Measurements from ENCODE around the gene ZNF385B.
"Not testable (repeated sequence)": the region's sequence is repeated elsewhere in the genome, so short reads cannot be mapped to it uniquely, and the experiment has no call there.

ZNF385B gene

DNA sequence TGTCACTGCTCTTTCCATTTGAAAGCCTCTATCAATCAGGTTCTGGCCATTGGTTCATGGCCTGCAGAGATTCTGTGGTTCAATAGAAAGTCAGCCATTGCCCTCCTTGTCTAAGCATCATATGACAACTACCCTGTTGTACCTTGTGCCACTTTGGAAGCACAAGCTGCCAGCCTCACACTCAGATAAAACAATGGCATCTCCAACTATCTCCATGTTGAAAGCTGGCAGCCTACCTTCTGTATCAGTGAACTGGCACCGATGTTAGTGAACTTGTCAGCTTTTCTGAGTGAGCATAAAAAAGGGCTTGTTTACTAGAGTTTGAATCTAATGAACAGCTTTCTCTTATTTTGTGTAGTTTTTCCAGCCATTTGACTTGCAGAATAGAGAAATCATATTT is 393.5 kb downstream of the ZNF385B start:
- no peak for DNase-seq

DNA sequence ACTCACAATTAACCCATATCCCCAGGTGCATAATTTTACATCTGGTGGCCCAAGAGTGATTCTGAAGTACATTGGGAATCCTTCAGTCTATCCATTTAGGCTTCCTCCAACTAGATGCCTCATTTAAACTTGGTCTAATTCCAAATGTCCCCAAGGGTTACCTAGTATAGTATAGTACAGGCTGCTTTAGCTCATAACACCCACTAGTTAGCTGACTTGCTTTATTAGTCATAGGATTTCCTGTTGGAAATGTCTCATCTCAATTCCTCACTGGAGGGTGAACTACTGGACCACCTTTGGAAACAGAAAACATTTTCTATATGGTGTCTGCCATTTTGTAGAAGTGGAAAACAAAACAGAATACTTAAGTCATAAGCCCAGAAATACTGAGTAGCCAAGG is 394.3 kb downstream of the ZNF385B start:
- DNase-seq, result no peak

DNA sequence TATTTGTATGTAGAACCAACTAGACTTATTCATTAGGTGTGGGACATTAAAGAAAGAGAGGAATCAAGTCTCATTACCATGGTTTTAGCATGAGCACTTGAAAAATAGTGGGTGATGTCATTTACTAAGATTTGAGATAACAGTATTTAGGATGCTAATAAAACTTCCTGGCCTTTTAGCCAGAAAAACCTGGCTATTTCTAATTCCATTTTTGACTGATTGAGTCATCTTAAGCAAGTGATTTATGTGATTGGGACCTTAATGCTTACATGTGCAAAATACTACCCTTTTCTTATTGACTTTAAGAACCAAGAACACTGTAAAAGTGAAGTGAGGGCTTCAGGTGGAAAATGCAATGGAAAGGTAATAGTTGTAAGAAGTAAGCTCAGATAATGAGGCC is 400.0 kb downstream of the ZNF385B start:
- DNase-seq, result no peak

DNA sequence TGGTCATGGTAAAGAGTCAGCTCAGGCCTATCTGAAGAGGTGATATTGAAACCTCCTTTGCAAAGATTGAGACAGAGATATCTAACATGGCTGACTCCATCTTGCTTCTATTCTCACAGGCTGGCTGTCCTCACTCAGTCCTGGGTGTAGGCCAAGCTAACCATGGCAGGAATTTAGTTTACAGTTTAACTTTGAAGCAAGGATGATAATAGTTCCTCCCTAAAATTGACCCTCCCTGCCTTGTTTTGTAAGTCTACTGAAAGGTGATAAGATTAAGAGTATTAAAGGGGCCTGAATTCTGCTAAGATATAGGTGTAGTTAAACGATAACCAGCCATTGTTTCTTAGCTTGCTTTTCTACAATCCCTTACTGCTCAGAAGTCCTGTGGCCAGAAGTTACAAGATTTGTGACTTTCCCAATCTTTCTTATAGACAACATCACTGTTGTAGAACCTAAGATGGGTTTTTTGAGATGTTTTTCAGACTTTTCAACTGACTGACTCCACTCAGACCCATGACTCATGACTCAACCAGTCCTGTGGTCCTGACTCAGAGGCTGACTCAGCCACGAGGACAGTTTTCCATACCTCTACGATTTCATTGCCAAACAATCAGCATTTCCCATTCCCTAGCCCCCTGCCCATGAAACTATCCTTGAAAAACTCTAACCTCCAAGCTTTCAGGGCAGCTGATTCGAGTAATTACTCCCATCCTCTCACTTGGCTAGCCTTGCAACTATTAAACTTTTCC is 401.1 kb downstream of the ZNF385B start:
- no peak for DNase-seq

DNA sequence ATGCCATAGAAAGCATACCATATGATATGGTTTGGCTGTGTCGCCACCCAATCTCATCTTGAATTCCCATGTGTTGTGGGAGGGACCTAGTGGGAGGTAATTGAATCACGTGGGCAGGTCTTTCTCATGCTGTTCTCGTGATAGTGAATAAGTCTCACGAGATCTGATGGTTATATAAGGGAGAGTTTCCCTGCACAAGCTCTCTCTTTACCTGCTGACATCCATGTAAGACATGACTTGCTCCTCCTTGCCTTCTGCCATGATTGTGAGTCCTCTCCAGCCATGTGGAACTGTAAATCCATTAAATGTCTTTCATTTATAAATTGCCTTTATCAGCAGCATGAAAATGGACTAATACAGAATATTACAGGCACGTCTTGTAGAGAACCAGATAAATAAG is 403.3 kb downstream of the ZNF385B start:
- not testable (repeated sequence) for DNase-seq

DNA sequence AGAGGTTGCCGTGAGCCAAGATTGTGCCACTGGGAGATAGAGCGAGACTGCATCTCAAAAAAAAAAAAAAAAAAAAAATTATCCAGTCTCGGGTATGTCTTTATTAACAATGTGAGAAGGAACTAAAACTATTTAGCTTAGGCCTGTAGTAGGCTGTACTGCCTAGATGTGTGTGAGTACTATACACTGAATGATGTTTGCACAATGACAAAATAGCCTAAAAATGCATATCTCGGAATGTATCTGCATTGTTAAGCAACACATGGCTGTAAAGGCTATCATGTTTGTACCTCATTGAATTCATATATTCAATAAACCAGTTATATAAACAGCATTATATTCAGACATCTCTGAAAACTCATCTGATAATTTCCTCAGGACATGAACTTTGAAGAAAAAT is 405.6 kb downstream of the ZNF385B start:
- no peak for DNase-seq

DNA sequence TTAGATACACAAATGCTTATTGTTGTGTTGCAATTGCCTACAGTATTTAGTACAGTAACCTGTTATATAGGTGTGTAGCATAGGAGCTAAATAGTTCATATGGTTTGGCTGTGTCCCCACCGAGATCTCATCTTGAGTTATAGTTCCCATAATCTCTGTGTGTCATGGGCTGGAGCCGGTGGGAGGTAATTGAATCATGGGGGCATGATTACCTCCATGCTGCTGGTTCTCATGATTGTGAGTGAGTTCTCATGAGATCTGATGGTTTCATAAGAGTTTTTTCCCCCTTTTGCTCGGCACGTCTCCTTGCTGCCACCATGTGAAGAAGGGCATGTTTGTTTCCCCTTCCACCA is 406.3 kb downstream of the ZNF385B start:
- DNase-seq, result no peak

DNA sequence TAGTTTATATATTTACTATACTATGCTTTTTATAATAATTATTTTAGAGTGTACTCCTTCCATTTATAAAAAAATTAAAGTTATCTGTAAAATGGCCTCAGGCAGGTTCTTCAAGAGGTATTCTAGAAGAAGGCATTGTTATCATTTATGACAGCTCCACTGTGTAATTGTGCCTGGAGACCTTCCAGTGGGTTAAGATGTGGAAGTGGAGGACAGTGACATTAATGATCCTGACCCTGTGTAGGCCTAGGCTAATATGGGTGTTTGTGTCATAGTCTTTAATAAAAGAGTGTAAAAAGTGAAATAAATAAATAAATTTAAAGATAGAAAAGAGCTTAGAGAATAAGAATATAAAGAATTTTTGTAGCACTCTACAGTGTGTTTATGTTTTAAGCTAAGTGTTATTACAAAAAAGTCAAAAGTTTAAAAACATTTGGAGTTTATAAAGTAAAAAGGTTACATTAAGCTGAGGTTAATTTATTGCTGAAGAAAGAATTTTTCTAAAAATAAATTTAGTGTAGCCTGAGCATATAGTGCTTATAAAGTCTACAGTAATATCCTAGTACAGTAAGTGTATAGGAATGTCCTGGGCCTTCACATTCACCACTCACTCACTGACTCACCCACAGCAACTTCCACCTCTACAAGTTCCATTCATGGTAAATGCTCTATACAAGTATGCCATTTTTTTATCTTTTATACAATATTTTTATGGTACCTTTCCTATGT is 406.8 kb downstream of the ZNF385B start:
- no peak for DNase-seq

DNA sequence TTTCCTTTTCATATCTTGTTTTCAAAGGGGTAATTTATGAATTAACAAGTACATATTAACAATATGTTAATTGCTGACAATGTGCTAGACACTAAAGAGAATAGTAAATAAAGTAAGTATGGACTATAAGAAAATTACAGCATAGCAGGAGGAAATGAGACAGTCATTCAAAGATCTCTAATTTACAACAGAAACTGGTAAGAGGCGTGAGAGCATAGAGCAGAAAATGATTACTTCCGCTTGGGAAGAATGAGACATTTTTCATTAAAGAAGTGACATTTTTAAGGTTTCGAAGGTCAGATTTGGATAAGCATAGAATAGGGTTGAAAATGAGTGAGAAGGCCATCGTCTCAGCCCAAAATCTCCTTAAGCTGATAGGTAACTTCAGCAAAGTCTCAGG is 412.4 kb downstream of the ZNF385B start:
- DNase-seq, result no peak

DNA sequence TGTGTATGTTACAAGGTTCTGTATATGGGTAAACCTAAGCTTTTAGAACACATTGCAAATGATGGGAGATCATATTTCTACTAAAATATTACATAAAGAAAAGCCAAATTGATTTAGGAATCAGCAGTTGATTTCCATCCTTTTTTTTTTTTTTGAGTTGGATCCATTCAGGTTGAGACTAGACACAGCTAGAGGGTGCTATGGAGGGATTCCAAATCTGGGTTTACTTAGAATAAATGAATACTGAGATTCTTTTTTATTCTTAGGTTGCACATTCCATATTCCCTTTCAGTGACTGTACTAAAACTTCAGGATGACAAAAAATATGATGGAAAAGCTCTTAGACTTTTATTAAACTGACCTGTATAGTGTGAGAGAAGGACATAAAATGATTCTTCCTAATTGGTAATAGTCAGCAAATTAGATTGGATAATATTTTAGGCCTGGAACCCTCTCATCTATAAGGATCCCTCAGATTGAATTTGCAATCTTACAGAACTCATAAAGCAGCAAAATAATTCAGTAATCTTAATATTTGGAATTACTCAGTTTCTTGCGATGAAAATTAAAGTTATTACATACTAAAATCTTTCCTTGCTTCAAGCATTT is 413.5 kb downstream of the ZNF385B start:
- no peak for DNase-seq

DNA sequence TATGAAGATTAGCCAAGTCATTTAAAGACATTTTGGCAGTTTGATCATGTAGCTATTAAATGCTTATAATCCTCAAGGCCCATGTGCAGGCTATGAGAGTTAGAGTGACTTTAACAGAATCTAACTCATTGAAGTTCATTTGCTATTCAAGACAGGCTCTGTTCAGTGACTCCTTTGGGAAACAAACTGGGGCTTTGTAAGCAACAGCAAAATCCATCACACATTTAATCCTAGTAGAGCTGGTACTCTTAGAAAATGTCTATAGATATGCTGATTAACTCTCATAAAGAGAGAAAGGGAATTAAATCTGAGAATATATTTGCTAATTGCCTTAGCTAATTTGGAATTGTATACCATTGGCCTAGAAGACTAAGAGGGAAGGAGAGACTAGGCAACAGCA is 414.0 kb downstream of the ZNF385B start:
- DNase-seq, result no peak

DNA sequence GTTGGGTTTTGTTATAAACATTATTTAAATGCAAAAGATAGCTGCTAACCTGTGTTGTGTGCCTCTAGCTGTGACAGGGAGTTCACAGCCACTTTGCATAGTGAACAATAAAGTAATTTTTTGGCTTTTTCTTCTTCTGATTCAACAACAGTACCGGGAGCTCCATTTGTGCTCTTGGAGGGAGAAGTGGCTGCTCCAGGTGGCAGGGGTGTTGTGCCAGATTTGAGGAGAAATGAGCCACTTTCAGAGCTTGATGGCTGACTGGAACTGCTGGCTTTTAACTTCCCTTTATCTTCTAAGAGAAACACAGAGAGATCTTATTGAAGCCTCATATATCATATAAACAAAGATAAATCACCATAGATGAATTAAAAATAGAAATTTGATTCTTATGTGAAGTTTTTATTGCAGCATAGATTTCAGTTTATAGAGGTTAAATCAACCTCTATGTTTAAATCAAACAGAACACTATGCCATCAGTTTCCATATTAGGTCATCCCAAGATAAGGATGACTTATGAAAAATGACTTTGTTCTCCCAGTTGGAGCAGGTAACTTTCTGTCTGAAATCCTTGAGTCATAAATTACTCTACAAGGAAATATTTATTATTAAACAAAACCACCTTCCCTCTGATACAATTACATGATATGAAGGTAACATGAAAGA is 414.8 kb downstream of the ZNF385B start:
- no peak for DNase-seq

DNA sequence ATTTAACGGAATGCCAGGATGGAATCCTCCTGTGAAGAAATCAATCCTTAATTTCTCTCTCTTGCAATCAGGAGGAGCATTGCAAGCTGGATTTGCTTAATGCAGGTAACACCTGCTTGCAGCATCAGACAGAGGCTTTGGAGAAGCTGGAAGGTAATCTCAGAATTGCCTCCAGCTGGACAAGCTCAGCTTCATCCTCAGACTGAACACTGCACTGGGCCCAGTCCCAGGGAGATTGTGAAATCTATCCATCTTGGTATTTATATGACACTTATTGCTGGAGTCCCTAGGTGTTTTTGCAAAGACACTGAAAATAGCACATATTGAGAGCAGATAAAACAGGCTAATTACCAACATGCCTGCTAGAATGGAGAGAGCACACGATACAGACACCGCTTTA is 417.4 kb downstream of the ZNF385B start:
- no peak for DNase-seq

DNA sequence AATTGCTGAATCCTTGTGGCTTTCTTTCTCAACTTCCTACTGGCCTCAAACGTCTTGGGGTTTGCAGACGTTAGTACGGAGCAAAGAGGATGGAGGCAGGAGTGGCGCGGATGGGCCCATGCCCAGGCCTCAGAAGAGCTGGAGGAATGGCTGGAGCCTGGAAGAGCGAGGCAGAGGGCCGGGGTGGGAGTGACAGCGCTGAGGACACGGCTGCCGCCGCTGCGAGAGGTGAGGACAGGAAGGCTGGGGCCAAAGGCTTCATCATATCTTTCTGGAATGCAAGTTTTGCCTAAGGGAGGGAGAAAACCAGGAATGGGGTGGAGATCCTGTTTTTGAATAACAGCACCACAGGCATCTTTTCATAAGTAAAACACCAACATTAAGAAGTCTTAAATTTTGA is 418.2 kb downstream of the ZNF385B start:
- no peak for DNase-seq

DNA sequence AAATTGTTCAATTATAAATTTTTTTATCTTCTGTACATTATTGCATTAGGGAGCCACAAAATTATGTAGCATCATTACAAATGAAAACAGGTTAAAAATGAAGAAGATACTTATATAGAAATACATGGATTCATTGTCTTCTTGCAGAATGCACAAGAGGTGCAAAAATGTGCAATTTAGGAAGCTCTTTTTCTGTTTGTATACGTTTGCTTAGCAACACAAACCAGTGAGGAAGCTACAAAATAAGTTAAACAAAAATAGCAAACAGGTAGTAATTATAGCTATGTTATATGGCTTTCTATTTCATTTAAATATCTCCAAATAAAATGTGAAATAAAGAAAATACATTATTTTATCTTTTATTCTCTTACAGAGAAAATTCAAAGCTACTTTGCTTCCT is 419.2 kb downstream of the ZNF385B start:
- DNase-seq, result no peak

DNA sequence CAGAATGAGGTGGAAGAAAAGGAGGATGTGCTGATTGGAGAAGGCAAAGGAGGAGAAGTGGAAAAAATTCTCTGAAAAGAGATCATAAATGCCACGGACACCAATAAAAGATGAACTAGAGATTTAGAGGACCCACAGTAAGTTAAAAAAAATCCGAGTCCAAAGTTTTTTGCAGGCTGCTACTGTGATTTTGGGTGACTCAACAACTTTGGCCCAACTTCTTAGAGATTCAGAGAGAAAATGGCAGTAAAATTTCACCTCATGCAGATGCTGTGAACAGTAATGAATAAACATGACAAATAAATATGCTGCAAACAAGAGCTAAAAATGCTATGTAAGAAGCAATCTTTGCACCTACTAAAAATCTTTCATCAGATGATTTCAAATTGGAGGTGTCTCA is 419.9 kb downstream of the ZNF385B start:
- DNase-seq, result no peak

DNA sequence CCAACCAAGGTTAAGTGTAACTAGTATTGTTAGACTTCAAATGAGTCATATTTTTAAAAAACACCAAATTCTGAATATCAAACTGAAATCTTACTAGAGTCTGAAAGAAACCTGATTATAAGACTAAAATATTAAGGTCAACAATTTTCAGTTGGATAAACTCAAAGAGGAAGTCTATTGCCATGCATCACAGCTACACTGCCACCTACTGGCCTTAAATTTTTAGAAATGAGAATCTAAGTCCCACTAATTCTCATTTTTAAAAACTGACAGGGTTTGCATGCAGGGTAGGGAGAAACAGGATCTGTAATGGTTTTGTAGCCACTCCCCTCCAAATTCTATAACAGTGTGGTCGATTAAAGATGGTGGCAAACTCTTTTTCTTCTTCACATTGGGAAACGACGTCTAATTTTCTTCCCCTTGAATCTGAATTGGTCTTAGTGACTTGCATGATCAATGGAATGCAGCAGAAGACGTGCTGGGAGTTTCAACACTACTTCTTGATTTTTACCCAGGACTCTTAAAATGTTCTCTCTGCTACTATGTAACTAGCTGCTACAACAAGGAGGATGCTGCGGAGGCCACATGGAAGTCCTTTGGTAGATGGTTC is 420.7 kb downstream of the ZNF385B start:
- DNase-seq, result peak; percentile 56

DNA sequence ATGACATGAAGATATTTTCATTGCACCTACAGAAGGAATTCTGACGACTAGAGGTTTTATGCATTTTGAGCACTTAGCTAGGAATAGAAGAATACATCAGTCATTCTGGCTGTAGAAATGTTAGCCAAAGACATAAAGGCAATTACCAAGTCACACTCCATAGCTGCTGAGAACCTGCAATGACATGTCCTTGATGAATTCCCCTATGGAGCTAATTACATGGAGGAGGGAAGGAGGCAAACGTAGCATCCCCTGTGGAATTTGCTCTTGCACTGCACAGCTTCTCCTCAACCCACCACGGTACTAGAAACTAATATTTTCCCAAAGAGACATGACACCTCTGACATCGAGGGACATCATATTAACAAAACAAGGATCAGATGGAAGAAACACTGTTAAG is 422.8 kb downstream of the ZNF385B start:
- DNase-seq, result no peak

DNA sequence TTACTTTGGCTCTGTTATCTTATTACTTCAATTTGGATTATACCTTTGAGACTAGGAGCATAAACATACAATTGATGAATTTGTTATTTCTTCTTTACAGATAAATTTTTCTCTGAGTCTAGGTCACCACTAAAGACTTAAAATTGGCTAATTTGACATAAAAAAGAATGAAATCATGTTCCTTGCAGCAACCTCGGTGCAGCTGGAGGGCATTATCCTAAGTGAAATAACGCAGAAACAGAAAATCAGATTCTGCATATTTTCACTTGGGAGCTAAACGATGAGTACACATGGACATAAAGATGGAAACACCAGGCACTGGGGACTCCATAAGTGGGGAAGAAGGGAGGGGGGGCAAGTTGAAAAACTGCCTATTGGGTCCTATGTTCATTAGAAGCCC is 424.0 kb downstream of the ZNF385B start:
- DNase-seq, result no peak

DNA sequence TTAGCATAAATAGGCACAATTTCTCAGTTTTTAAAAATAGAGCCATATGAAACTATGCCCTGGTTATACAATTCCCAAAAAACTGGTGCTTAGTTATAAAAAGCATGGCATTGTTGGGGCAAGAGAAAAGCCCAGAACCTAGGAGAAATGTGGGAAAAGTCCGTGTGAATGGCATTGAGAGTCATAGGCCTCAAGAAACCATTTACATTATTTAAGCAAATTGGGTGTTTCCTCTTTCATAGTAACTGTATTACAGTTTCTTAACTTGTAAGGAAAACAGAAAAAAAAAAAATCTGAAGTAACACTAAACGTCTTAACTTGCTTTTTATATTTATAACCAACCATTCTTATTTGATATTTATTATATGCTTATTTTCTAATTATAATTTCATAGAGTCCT is 425.8 kb downstream of the ZNF385B start:
- no peak for DNase-seq

DNA sequence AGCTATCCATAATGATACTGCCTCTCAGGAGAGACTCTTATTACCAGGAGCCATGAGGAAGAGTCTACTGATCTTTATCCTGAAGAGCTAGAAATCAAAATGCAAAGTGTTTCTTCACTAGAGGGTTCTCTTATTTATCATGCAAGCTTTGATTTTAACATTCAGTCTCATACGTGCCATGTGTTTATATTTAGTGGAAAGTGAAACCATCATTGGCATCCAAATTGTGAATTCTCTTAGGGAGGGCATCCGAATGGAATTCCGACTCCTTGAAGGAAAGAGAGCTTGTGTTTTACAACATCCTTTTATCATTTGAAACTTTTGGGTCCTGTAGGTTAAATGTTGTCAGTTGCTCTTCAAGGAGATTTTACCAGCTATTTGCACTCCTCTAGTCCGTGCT is 426.4 kb downstream of the ZNF385B start:
- no peak for DNase-seq

DNA sequence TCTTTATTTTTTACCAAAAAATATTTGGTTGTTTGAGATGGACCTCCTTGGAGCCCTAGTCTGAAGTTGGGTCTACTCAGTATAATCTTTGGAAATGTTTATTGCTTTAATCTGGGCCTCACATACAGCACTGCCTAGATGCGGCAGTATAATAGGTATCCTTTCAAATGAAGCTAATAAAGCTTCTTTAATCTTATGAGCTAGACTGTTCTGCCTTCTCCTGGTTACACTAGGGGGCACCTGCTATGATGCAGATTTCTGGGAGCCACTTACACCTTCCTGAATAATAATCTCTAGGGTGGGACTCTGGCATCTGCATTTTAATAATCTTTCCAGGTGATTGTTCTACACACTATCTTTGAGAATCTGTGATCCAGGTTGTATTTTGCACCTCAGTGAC is 427.1 kb downstream of the ZNF385B start:
- no peak for DNase-seq

DNA sequence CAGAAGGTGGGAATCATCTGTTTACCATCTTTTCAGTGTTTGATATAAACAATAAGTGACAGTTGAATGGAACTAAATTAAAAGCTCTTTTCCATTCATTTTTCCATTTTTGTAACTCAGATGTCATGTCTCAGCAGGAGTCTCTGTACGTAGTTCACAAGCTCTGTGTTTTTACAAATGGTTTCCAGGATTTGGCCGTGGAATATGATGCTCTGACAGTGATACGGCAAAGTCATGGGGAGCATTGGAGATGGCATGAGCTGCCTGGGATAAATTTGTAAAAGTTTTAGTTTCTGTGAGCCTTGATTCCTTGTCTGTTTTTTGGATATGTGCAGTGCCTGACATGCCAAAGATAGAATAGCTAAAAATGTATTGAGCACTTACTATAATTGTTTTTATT is 428.7 kb downstream of the ZNF385B start:
- no peak for DNase-seq

DNA sequence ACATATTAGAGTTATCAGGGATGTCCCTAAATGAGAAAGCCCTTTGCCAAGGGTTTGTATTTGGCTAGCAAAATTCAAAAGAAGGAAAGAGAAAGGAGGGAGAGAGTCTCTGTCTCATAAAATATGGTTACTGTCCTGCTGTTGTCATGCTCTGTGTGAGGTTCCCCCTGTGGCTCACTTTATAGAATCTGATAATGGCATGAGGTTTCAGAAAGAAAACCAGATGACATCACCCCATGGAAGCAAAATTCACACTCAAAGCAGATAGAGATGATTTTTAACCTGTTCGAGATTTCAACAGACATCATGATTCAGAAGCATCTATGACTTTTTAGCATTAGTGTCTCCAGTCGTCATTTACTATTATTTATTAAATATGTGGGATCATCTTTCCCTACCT is 431.8 kb downstream of the ZNF385B start:
- no peak for DNase-seq
